SU-DHL-6 (cell line): ENCODE results near the gene GABRD.

Source experiments
- H2AFZ ChIP-seq: fragments of 200-600 bp; sonication (generic); 2 replicates; pipeline ENCODE4 v1.6.1; 2014; ENCODE audit warnings: low read depth, mild to moderate bottlenecking, moderate library complexity, mixed read lengths, antibody characterized with exemption, low read length; ENCODE audit not compliant: severe bottlenecking
- H3F3A ChIP-seq: fragments of 200-600 bp; shearing (Covaris generic); 2 replicates; pipeline ENCODE4 v1.6.0; 2016; ENCODE audit warnings: antibody characterized with exemption, mild to moderate bottlenecking; ENCODE audit not compliant: insufficient read depth
- H3K27ac ChIP-seq: fragments of 200-600 bp; sonication (generic); 2 replicates; pipeline ENCODE4 v1.5.1; 2016; ENCODE audit warnings: low read depth, mild to moderate bottlenecking, low read length, moderate library complexity, mixed read lengths
- H3K27me3 ChIP-seq: fragments of 200-600 bp; sonication (generic), shearing (Covaris generic); 2 replicates; pipeline ENCODE4 v1.6.0; 2014; ENCODE audit warnings: mild to moderate bottlenecking, low read length
- H3K36me3 ChIP-seq: fragments of 200-600 bp; sonication (generic); 2 replicates; pipeline ENCODE4 v1.6.1; 2014; ENCODE audit warnings: mild to moderate bottlenecking, low read length, mixed read lengths
- H3K4me2 ChIP-seq: fragments of 300-600, 200-600 bp; shearing (Covaris generic), sonication (generic); 2 replicates; pipeline ENCODE4 v1.6.0; 2014; ENCODE audit warnings: low read length, low read depth, mild to moderate bottlenecking; ENCODE audit not compliant: poor library complexity, severe bottlenecking
- H3K4me3 ChIP-seq: fragments of 200-600 bp; sonication (generic); 2 replicates; pipeline ENCODE4 v1.5.1; 2014; ENCODE audit warnings: antibody characterized with exemption, low read length, mild to moderate bottlenecking, mixed read lengths; ENCODE audit not compliant: insufficient read depth, poor library complexity, severe bottlenecking
- H3K79me2 ChIP-seq: fragments of 200-600 bp; sonication (generic); 2 replicates; pipeline ENCODE4 v1.6.1; 2014; ENCODE audit warnings: mild to moderate bottlenecking, low read length, moderate library complexity; ENCODE audit not compliant: insufficient read depth
- H3K9ac ChIP-seq: fragments of 200-600 bp; sonication (generic); 2 replicates; pipeline ENCODE4 v1.7.0; 2014; ENCODE audit warnings: mild to moderate bottlenecking, low read length
- H3K9me2 ChIP-seq: fragments of 200-600 bp; sonication (generic); replicated peaks from 2 replicates; pipeline ENCODE4 v1.6.1; 2014; ENCODE audit warnings: low read length; ENCODE audit not compliant: insufficient read depth
- H3K9me3 ChIP-seq: fragments of 200-600 bp; sonication (generic); 2 replicates; pipeline ENCODE4 v1.6.1; 2014; ENCODE audit warnings: low read length, mixed read lengths; ENCODE audit not compliant: insufficient read depth
- H4K20me1 ChIP-seq: fragments of 200-600 bp; sonication (generic); 2 replicates; pipeline ENCODE4 v1.6.1; 2014; ENCODE audit warnings: low read depth, mild to moderate bottlenecking, antibody characterized with exemption, low read length, moderate library complexity, mixed read lengths
- EZH2phosphoT487 ChIP-seq: fragments of 200-600 bp; sonication (generic), shearing (Covaris generic); conservative IDR thresholded peaks from 2 replicates; pipeline ENCODE4 v1.6.1; 2018; ENCODE audit warnings: mild to moderate bottlenecking, antibody characterized with exemption, low read length, moderate library complexity, mixed read lengths
- TF ChIP-seq, protein P1 (sequence below): fragments of 200-600 bp; sonication (generic); IDR thresholded peaks from one replicate; pipeline ENCODE4 v1.5.1; 2017; ENCODE audit warnings: antibody characterized with exemption, mild to moderate bottlenecking, low read length, moderate library complexity; ENCODE audit not compliant: insufficient read depth, poor library complexity, severe bottlenecking

GABRD gene

DNA sequence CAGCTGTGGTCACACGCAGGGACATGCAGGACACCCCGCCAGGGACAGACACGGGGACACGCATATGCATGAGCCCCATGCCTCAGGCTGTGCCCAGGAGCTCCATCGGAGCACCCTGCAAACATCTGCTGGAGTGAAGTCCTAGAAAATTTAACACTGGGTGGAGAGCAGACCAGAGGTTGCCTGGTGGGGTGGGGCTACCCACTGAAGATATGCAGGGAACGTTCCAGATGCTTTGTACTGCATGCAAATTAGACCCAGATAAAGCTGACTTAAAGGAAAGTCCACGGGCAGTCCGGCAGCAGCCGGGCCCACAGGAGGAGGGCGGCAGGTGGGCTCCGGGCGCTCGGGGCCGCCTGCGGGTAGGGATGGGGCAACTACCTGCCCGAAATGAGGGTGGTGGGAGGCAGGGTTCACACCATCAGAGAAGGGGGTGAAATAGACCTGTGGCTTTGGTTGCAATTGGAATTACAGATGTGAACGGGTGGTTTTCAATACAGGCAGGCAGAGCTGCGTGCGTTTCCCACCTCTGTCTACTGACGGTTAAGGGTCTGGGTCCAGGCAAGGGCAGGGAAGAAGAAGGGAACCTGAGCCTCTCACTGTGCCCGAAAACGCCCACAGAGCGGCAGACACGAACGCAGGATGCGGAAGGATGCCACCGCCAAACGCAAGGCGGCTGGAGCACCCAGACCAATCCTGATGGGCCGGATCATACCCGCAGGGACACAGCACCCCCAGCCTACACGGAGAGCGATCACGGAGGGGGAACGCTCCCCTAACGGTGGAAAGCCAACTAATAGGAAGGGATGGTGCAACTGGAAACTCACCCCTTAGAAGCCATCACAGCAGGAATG is 36.5 kb upstream of the GABRD start:
- Histone ChIP-seq H3K4me2 (no peak overlapping the region), H3K9me3 (no peaks in the 10 kb centered on the region), H4K20me1 (no peaks in the 10 kb centered on the region), H3K9ac (no peak overlapping the region), H3K36me3 (no peaks in the 10 kb centered on the region), H2AFZ (no peak overlapping the region), H3K4me3 (no peak overlapping the region), H3K9me2 (no peaks in the 10 kb centered on the region), H3K79me2 (no peaks in the 10 kb centered on the region), H3K27ac (no peak overlapping the region), H3F3A (no peaks in the 10 kb centered on the region), H3K27me3 (no peaks in the 10 kb centered on the region)
- no peak for TF ChIP-seq EZH2phosphoT487
- TF ChIP-seq, protein P1, sequence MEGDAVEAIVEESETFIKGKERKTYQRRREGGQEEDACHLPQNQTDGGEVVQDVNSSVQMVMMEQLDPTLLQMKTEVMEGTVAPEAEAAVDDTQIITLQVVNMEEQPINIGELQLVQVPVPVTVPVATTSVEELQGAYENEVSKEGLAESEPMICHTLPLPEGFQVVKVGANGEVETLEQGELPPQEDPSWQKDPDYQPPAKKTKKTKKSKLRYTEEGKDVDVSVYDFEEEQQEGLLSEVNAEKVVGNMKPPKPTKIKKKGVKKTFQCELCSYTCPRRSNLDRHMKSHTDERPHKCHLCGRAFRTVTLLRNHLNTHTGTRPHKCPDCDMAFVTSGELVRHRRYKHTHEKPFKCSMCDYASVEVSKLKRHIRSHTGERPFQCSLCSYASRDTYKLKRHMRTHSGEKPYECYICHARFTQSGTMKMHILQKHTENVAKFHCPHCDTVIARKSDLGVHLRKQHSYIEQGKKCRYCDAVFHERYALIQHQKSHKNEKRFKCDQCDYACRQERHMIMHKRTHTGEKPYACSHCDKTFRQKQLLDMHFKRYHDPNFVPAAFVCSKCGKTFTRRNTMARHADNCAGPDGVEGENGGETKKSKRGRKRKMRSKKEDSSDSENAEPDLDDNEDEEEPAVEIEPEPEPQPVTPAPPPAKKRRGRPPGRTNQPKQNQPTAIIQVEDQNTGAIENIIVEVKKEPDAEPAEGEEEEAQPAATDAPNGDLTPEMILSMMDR, result no peak

DNA sequence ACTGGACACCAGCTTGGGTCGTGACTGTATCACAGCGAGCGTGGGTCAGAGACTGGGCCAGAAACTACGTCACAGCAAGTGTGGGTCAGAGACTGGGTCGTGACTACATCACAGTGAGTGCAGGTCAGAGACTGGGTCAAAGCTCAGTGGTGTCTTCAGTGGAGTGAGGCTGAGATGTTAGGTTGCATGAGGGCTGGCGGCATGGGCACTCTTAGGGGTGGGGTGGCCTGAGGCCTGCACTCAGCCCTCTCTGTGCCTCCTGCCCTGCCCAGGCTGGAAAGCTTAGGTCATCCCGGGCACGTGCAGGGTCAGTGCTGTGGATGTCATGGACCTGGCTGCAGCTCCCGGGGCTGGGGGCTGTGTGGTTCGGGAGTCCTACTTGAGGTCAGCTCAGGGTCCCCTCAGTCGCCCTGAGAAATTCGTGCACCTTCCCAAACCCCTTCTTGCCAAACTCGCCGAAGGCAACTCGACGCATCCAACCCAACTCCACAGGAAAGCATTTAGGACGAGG is 34.5 kb upstream of the GABRD start:
- Histone ChIP-seq H3K9me2 (no peaks in the 10 kb centered on the region), H3F3A (no peaks in the 10 kb centered on the region), H3K36me3 (no peaks in the 10 kb centered on the region), H3K27me3 (no peaks in the 10 kb centered on the region), H2AFZ (no peak overlapping the region), H3K4me3 (no peak overlapping the region), H3K9me3 (no peaks in the 10 kb centered on the region), H3K4me2 (no peak overlapping the region), H3K27ac (no peak overlapping the region), H4K20me1 (no peaks in the 10 kb centered on the region), H3K9ac (no peak overlapping the region), H3K79me2 (no peaks in the 10 kb centered on the region)
- TF ChIP-seq, protein P1, result no peak
- TF ChIP-seq EZH2phosphoT487, result no peak

- H3K27ac ChIP-seq, result no peak overlapping the region
- no peak overlapping the region for H3K4me3 ChIP-seq
- no peak overlapping the region for H3K9ac ChIP-seq
- H3K79me2 ChIP-seq, result no peaks in the 10 kb centered on the region
- TF ChIP-seq, protein P1, result no peak
- no peak for TF ChIP-seq EZH2phosphoT487
- H3F3A ChIP-seq, result no peaks in the 10 kb centered on the region
- H3K4me2 ChIP-seq, result no peak overlapping the region
- no peak overlapping the region for H2AFZ ChIP-seq
- H4K20me1 ChIP-seq, result no peaks in the 10 kb centered on the region
- H3K36me3 ChIP-seq, result no peaks in the 10 kb centered on the region
- no peaks in the 10 kb centered on the region for H3K9me3 ChIP-seq
- no peaks in the 10 kb centered on the region for H3K27me3 ChIP-seq
- no peaks in the 10 kb centered on the region for H3K9me2 ChIP-seq
Observed at GRCh38 chr1:1985375-1986050, 33.6 kb upstream of the GABRD start.
